Measurements from ENCODE around the gene ZC3H13.

ZC3H13 gene

DNA sequence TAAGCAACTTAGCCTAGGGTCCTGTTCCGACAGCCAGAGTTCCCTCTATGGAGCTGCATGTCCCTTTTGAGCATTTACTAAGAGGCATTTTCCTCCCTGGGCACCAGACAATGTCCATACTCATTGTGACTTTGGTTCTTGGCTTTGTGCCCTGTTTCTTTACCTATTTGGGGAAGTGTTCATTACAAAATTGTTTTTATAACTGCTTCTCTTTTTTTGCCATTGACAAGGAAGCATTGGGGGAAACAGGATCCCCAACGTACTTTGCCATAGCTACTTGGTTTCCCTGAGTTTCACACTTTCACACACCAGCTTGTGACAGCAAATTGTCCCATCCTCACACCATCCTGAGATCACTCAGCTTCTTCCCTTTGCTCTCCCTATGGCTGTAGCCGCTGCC lies 119.9 kb downstream of the ZC3H13 start:
- no peak for FAIRE-seq

DNA sequence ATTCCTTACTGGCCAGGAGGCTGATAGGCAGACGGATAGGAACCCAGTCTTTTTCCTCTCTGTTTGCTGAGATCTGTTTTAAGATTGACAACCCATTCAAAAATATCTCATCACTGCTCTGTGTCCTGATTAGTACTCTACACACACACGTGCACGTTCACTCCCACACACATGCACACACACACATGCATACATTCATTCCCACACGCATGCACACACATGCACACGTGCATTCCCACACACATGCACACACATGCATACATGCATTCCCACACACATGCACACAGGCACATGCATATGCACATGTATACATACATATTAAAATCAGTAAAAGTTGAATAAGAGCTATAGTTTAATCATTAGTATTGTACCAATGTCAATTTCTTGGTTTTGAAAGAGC lies 120.4 kb downstream of the ZC3H13 start:
- FAIRE-seq: no peak

DNA sequence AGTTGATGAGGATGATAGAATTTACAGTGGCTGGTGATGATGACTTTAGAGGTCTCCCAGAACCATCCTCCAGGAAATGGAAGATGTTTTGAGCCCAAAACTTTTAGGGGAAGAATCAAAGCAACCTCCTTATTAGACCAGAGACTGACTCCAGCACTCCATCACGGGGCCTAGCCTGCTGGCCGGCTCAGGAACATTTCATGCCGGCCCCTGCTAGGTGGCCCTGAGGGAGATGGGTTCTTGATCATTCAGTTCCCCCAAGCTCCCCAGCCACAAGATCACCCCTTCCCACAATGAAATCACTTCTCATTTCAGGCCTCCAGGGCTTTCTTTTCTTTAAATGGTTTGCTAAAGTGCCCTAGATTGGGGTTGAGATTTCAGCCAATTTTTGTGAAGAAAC lies 121.3 kb downstream of the ZC3H13 start:
- FAIRE-seq: no peak

DNA sequence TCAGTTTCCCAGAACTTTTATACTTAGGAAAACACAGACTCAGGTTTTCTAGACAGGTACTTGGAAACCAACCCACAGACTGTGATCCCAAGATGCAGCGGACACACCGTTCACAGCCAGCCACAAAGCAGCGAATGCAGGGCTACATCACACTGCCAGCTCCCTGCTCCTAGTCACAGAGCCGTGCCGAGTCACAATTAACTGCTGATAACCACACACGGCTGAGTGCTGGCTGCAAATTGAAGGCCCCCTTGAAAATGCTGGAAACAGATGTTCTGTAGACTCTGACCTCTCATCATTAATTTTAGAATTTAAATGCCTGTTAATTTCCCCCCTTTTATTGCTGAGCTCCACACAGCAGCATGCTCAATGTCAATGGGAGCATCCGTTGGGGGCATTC lies 122.4 kb downstream of the ZC3H13 start:
- FAIRE-seq: no peak

DNA sequence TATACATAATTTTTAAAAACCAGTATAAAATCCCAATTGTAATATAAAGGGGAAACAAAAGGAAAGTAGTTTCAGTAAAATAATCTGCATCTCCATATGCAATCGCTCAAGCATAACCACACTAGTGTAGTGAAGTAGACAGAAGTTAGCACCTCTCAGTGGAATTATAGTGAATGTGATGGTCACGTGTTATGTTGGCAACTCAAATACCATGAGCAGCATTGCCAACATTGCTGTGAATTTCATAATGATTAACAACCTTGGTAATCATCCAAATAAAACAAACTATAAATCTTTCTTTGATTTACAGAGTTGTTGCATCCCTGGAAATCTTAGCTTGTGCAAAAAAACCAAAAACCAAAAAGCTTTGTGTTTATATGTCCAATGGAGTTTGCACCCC lies 123.7 kb downstream of the ZC3H13 start:
- peak; percentile 23 for FAIRE-seq

DNA sequence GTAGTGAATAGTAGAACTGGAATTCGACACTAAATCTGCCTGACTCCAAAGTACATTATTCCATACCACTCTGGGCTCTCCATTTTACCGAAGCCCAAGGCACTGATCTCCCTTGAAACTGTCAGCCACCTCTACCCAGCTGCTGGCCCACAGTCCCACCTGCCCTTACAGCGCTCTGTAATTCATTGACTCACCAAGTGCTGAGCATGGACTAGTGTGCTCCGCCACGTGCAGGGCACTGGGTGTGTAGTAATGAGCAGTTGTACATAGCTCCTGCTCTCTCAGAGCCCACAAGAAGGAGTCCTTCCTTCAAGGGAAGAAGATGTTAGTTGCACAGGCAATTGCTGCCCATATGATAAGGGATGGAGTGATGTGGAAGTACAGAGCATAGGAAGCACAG lies 124.4 kb downstream of the ZC3H13 start:
- no peak for FAIRE-seq

DNA sequence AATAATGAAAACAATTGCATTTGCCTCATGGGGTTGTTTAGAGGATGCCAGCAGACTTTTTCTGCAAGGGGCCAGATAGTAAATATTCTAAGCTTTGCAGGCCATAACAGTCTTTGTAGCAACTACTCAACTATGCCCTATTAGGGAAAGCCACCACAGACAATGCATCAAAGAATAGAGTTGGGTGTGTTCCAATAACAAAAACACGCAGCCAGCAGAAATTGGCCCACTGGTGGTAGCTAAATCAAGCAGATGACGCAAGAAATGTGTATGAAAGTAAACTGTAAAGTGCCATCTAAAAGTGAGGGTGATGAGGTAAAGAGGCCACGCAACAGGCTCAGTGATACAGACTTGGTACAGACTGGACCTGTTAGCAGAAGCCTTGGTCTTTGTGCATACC lies 125.8 kb downstream of the ZC3H13 start:
- FAIRE-seq: no peak

DNA sequence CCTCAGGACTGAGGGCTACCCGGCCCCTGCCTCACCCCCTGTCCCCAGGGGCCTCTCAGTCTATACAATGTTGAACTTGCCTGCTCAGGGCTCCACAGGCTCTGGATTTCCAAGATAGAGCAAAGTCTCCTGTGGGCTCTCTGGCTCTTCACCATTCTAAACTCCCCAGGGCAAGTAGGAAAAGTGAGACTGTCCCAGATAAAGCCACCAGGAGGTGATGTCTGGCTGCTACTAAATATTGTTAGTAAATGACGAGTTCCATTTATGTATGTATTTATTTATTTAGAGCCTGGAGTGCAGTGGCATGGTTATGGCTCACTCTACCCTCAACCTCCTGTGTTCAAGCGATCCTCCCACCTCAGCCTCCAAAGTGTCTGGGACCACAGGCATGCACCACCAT lies 127.4 kb downstream of the ZC3H13 start:
- no peak for FAIRE-seq

DNA sequence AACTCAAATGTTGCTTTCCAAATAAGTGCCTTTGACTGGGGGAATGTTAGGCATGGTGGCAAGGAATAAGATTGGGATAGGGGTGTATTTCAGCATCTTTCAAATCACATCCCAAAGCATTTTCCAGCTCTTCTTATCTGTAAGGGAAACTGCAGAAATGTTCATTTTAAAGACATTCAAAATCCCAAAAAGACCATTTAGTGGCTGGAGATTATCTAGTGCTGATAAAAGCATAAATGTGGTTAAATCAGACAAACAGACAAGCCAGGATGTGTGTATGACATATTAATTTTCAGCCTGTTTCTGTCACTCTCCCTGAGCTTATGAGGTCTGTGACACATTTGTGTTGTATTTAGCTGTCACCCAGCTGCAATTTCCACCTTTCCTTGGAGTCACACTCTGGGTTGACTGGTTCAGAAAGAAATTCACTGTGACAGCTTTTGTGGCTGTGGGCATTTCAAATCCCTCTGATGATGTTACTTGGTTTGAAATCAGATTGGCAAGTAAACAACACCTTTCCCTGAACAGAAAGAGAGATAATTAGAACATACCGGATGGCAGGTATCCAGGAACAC lies 131.3 kb downstream of the ZC3H13 start:
- FAIRE-seq: no peak

DNA sequence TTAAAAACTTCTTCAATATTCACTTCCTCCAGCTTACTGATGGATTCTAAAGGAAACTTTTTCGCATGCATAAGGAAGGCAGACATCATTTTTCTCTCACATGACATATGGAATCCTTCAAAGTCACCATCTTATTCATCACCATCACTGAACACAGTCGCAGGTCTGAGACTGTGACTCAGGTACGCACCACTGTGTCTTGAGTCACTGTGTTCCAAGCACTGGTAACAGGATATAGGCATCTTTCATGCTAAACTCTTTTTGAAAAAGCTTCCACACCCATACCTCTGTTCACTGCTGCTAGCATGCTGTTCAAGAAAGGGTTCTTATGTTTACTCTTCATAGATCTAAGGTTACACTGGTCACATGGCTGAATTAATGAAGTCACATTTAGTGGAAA lies 133.9 kb downstream of the ZC3H13 start:
- no peak for FAIRE-seq

DNA sequence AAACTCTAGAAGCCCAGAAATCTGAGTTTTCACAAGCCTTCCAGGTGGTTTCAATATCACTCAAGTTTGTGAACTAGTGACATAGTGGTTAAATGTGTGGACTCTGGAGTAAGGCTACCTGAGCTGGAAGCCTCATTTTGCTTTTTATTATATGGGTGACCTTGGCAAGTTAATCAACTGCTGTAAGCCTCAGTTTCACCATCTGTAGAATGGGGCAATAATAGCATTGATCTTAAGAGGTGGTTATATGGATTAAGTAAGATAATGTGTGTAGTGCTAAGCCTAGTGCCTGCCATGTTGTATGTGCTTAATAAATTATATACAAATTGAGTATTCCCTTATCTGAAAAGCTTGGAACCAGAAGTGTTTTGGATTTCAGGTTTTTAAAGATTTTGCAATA lies 135.5 kb downstream of the ZC3H13 start:
- no peak for FAIRE-seq

DNA sequence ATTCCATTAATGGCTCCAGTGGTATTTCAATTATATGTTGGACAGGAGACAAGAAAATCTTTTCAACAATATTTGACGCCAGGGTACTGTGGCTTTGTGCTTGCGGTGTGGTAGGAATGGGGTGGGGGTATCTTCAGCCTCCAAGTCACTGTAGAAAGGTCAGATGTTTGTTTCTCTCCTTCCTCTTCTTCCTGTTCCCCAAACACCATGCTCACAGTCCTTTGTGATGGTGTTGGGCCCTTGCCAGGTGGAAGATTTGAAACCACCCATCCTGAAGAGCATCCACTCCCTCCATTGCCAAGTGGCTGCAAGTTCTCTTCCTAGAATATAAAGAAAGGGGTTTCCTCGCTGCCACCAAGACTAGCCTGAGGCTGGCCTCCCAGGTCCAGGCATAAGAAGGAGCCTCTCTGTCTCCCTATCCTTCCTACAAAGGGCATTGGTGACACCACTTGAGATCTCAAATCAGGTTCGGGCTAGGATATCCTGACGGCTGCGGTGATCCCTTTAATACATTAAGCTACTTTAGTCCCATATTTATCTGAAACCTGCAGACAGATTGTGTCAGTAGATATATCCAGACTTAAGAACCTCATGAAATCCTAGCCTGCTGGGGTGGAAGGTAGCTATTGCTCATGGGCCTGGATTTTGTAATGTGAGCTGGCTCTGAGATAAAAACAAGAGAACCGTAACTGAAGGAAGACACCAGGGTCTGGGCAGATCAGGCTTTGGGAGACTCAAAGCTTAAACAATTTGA lies 136.7 kb downstream of the ZC3H13 start:
- FAIRE-seq: no peak

DNA sequence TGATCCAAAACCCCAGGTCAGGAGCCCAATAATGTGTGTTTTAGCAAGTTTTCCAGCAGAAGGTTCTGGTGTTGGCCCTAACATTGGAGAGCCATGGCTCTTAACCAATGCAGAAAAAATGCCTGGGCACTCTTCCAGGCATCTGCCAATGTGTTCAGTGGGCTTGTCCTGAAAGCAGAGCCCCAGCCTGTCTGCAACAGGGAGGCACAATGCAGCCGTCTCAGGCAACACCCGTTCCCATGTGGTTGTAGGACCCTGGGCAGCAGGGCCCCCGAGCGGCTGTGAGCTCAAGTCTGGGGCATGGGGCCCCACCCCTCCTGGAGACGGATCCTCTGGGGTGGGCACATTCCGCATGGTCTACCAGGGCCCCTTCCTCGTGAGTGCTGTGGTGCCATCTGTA lies 142.9 kb downstream of the ZC3H13 start:
- FAIRE-seq: no peak

DNA sequence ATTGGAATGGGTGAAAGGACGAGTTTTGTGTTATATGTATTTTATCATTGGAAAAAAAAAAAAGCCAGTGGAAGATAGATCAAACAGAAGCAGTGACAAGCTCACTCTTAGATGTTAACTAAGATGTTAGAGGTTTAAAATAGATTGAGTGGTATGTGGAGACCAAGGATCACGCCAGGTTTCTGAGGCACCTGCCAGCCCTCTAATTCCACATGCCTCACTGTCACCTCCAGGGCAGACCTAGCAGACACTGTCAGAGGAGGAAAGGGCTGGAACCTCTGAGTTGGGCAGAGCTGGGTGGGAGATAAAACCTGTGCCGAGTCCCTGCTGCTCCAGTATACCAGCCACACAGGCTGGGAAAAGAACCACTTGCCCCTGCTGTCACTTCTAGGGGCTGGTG lies 143.5 kb downstream of the ZC3H13 start:
- no peak for FAIRE-seq

DNA sequence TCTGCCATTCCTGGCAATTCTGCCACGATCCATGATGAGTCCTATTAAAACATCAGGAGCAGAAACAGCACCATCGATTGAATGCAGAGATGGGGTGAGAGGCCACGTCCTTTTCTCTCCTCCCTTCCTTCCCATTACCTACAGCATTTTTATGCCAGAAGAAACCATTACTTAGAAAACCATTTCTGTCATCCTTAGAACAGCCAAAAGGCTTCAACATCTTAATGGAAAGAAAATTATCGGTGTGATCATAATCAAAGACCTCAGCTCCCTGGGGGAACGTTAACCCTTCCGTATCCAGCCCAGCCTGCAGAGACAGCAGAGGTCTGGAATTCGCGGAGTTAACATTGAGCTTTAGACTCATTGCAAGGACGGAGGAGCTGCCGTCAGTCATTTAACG lies 145.0 kb downstream of the ZC3H13 start:
- FAIRE-seq: no peak

All from endometrium (tissue), 2 donors.